DND-41 (cell line): Measurements from ENCODE around the gene ARX.

Source experiments
- CTCF ChIP-seq: IDR thresholded peaks from 2 replicates; pipeline ENCODE4 v1.5.1; 2012; ENCODE audit warnings: borderline replicate concordance, low read length, moderate library complexity, mild to moderate bottlenecking; ENCODE audit not compliant: poor library complexity, severe bottlenecking; ENCODE audit errors: extremely low read depth
- EZH2 ChIP-seq: IDR thresholded peaks from 3 replicates; pipeline ENCODE4 v1.6.1; 2012; ENCODE audit warnings: borderline replicate concordance, low read depth, mild to moderate bottlenecking, moderate library complexity, low read length, inconsistent platforms; ENCODE audit not compliant: severe bottlenecking

DNA sequence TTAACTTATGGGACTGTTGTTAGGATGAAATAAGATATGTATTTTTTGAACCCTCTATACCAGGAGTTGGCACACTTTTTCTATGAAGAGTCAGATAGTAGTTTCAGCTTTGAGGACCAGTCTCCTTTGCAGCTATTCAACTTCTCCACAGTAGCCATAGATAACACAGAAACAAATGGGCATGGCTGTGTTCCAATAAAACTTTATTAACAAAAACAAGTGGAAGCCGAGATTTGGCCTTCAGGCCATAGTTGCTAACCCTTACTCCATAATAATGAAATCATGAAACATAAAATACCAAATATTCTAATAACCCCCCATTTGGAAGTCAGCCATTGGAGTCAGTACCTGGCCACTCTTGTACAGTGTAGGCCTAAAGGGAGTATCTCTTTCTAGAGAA is 30.6 kb downstream of the ARX start:
- TF ChIP-seq EZH2 (no peak), CTCF (no peak)
